Stimulated activated CD4-positive, alpha-beta T cell treated with anti-CD3 and anti-CD28 coated beads, TNF-alpha, amount 100 ng/mL, for 1 hour (primary cell): Measurements from ENCODE around the gene ST6GALNAC1.

ENCODE experiments used
- DNase-seq, 3 donors: peaks; one replicate each; pipeline ENCODE4 v3.0.0-alpha.2; 2020; ENCODE audit warnings: low read depth in 3 of 3, low spot score in 1 of 3

Gene ST6GALNAC1

GRCh38 chr17:76581515-76581914 is 62.0 kb downstream of the ST6GALNAC1 start:
- no peak for DNase-seq

GRCh38 chr17:76579281-76579680 is 64.3 kb downstream of the ST6GALNAC1 start:
- DNase-seq = no peak

- DNase-seq = no peak
Measured at GRCh38 chr17:76578376-76578775, 65.2 kb downstream of the ST6GALNAC1 start.

GRCh38 chr17:76577876-76578275 is 65.7 kb downstream of the ST6GALNAC1 start:
- no peak for DNase-seq

- DNase-seq = no peak
Measured at GRCh38 chr17:76576189-76576588, 67.4 kb downstream of the ST6GALNAC1 start.

GRCh38 chr17:76575570-76575969 is 68.0 kb downstream of the ST6GALNAC1 start:
- no peak for DNase-seq
